ENCODE results near the gene PSMB11.

Gene PSMB11

GRCh38 chr14:23044840-23045239 is 2.8 kb downstream of the PSMB11 start:
- DNase-seq: no peak

- peak; percentile 32 for DNase-seq
These were observed 3.7 kb downstream of the PSMB11 start for GRCh38 chr14:23045419-23046357.

GRCh38 chr14:23047034-23047634 is 5.1 kb downstream of the PSMB11 start:
- peak; percentile 31 for DNase-seq

GRCh38 chr14:23047751-23048693 is 6.0 kb downstream of the PSMB11 start:
- DNase-seq: no peak

GRCh38 chr14:23049011-23049410 is 7.0 kb downstream of the PSMB11 start:
- no peak for DNase-seq

GRCh38 chr14:23051141-23052057 is 9.4 kb downstream of the PSMB11 start:
- no peak for DNase-seq

- no peak for DNase-seq
These were observed 10.2 kb downstream of the PSMB11 start for GRCh38 chr14:23052182-23052623.

GRCh38 chr14:23052671-23053070 is 10.7 kb downstream of the PSMB11 start:
- no peak for DNase-seq

GRCh38 chr14:23053426-23053825 is 11.4 kb downstream of the PSMB11 start:
- no peak for DNase-seq

- no peak for DNase-seq
These were observed 12.2 kb downstream of the PSMB11 start for GRCh38 chr14:23054000-23054811.

GRCh38 chr14:23055147-23055550 is 13.1 kb downstream of the PSMB11 start:
- no peak for DNase-seq

- peak; percentile 58 for DNase-seq
These were observed 13.7 kb downstream of the PSMB11 start for GRCh38 chr14:23055621-23056144.

GRCh38 chr14:23056145-23056955 is 14.3 kb downstream of the PSMB11 start:
- peak; percentile 82 for DNase-seq

- peak; percentile 81 for DNase-seq
These were observed 15.1 kb downstream of the PSMB11 start, which contains the start of gene CDH24 for GRCh38 chr14:23056956-23057756. CDH24 (minus strand) TSS chr14:23057520; CDS start chr14:23055733, 1,787 bp downstream.

GRCh38 chr14:23057757-23058653 is 16.0 kb downstream of the PSMB11 start:
- peak; percentile 88 for DNase-seq

- peak; percentile 21 for DNase-seq
These were observed 16.9 kb downstream of the PSMB11 start for GRCh38 chr14:23058654-23059504.

All from EL (cell line).